Measurements from ENCODE around the gene RRAGC.

The RRAGC gene

GRCh38 chr1:38819516-38819915 lies 40.1 kb downstream of the RRAGC start:
- H3K27me3 ChIP-seq (ENCODE audit: insufficient read depth, low read length, poor library complexity, severe bottlenecking), result no peaks in the 10 kb centered on the region
- H3K79me2 ChIP-seq (ENCODE audit: insufficient read depth, low read length), result no peaks in the 10 kb centered on the region
- no peaks in the 10 kb centered on the region for H4K20me1 ChIP-seq (ENCODE audit: insufficient read depth, low read length, poor library complexity, severe bottlenecking)
- H3K9me2 ChIP-seq (replicated peaks; ENCODE audit: low read depth, low read length), result no peaks in the 10 kb centered on the region
- H3K36me3 ChIP-seq (ENCODE audit: insufficient read depth, low read length), result no peaks in the 10 kb centered on the region
- no peak overlapping the region for H3K4me3 ChIP-seq (ENCODE audit: low read length, poor library complexity, severe bottlenecking)
- no peaks in the 10 kb centered on the region for H3K4me1 ChIP-seq (ENCODE audit: insufficient read depth, low read length, poor library complexity, severe bottlenecking)
- no peaks in the 10 kb centered on the region for H3F3A ChIP-seq (ENCODE audit: low read depth)
- no peak overlapping the region for H3K4me2 ChIP-seq (ENCODE audit: low read depth, low read length, poor library complexity, severe bottlenecking)
- H3K9me3 ChIP-seq (ENCODE audit: insufficient read depth, low read depth, low read length), result no peaks in the 10 kb centered on the region
- no peak for TF ChIP-seq EZH2phosphoT487 (IDR thresholded peaks at IDR 0.05; ENCODE audit: borderline replicate concordance)
- no peak for TF ChIP-seq CTCF (conservative IDR thresholded peaks at IDR 0.05; ENCODE audit: low read length)
- no peak overlapping the region for H3K9ac ChIP-seq (ENCODE audit: low read depth, low read length, poor library complexity, severe bottlenecking)
- H2AFZ ChIP-seq (ENCODE audit: low read length), result no peak overlapping the region

GRCh38 chr1:38819040-38819439 lies 40.5 kb downstream of the RRAGC start:
- Histone ChIP-seq H3K9me2 (replicated peaks; ENCODE audit: low read depth, low read length) (no peaks in the 10 kb centered on the region), H3K9ac (ENCODE audit: low read depth, low read length, poor library complexity, severe bottlenecking) (no peak overlapping the region), H3K4me1 (ENCODE audit: insufficient read depth, low read length, poor library complexity, severe bottlenecking) (no peaks in the 10 kb centered on the region), H3F3A (ENCODE audit: low read depth) (no peaks in the 10 kb centered on the region), H3K27me3 (ENCODE audit: insufficient read depth, low read length, poor library complexity, severe bottlenecking) (no peaks in the 10 kb centered on the region), H2AFZ (ENCODE audit: low read length) (no peak overlapping the region), H3K79me2 (ENCODE audit: insufficient read depth, low read length) (no peaks in the 10 kb centered on the region), H4K20me1 (ENCODE audit: insufficient read depth, low read length, poor library complexity, severe bottlenecking) (no peaks in the 10 kb centered on the region), H3K36me3 (ENCODE audit: insufficient read depth, low read length) (no peaks in the 10 kb centered on the region), H3K9me3 (ENCODE audit: insufficient read depth, low read depth, low read length) (no peaks in the 10 kb centered on the region), H3K4me3 (ENCODE audit: low read length, poor library complexity, severe bottlenecking) (no peak overlapping the region), H3K4me2 (ENCODE audit: low read depth, low read length, poor library complexity, severe bottlenecking) (no peak overlapping the region)
- TF ChIP-seq CTCF (conservative IDR thresholded peaks at IDR 0.05; ENCODE audit: low read length) (no peak), EZH2phosphoT487 (IDR thresholded peaks at IDR 0.05; ENCODE audit: borderline replicate concordance) (no peak)

GRCh38 chr1:38818175-38818976 lies 41.2 kb downstream of the RRAGC start:
- no peaks in the 10 kb centered on the region for H3K4me1 ChIP-seq (ENCODE audit: insufficient read depth, low read length, poor library complexity, severe bottlenecking)
- H3F3A ChIP-seq (ENCODE audit: low read depth), result no peaks in the 10 kb centered on the region
- H3K9me2 ChIP-seq (replicated peaks; ENCODE audit: low read depth, low read length), result no peaks in the 10 kb centered on the region
- H3K79me2 ChIP-seq (ENCODE audit: insufficient read depth, low read length), result no peaks in the 10 kb centered on the region
- no peak overlapping the region for H2AFZ ChIP-seq (ENCODE audit: low read length)
- H3K27me3 ChIP-seq (ENCODE audit: insufficient read depth, low read length, poor library complexity, severe bottlenecking), result no peaks in the 10 kb centered on the region
- TF ChIP-seq CTCF (conservative IDR thresholded peaks at IDR 0.05; ENCODE audit: low read length) (no peak), EZH2phosphoT487 (IDR thresholded peaks at IDR 0.05; ENCODE audit: borderline replicate concordance) (no peak)
- no peaks in the 10 kb centered on the region for H4K20me1 ChIP-seq (ENCODE audit: insufficient read depth, low read length, poor library complexity, severe bottlenecking)
- H3K4me2 ChIP-seq (ENCODE audit: low read depth, low read length, poor library complexity, severe bottlenecking), result no peak overlapping the region
- no peak overlapping the region for H3K9ac ChIP-seq (ENCODE audit: low read depth, low read length, poor library complexity, severe bottlenecking)
- no peaks in the 10 kb centered on the region for H3K9me3 ChIP-seq (ENCODE audit: insufficient read depth, low read depth, low read length)
- no peak overlapping the region for H3K4me3 ChIP-seq (ENCODE audit: low read length, poor library complexity, severe bottlenecking)
- no peaks in the 10 kb centered on the region for H3K36me3 ChIP-seq (ENCODE audit: insufficient read depth, low read length)

All from Loucy (cell line).